WTC11 (cell line): ENCODE data around the gene BCS1L. TPM values are rescaled to one million over a fixed set of nuclear protein-coding genes. Genes with fewer than 3 reads are reported as not detected.

ENCODE experiments used
- ATAC-seq: fragments of 200-7000 bp; cut with Tn5 transposase; 2 replicates; pipeline ENCODE4 v1.10.0; 2021; ENCODE audit warnings: mild to moderate bottlenecking, moderate library complexity
- CTCF ChIA-PET: fragments of 300-600 bp; sonication (Branson Sonifier 250); formaldehyde crosslinking; loops from one replicate; lab custom pipeline; 2021; ENCODE audit warnings: antibody characterized with exemption; lab: Charles Lee
- POLR2A ChIA-PET: fragments of 350-600 bp; sonication (Branson Sonifier 250); formaldehyde crosslinking; loops from one replicate; lab custom pipeline; 2021; ENCODE audit warnings: antibody characterized with exemption; lab: Charles Lee
- DNase-seq: peaks from one replicate; pipeline ENCODE4 v3.0.0; 2021; ENCODE audit warnings: low spot score
- H3K27ac Mint-ChIP-seq: 2 replicates; pipeline ENCODE4 v1.8.0; 2021; ENCODE audit warnings: mixed read lengths
- H3K27me3 Mint-ChIP-seq: 2 replicates; pipeline ENCODE4 v1.8.0; 2021; ENCODE audit warnings: low read depth, mild to moderate bottlenecking, moderate library complexity, mixed read lengths
- H3K36me3 Mint-ChIP-seq: 2 replicates; pipeline ENCODE4 v1.8.0; 2021; ENCODE audit warnings: mixed read lengths
- H3K4me1 Mint-ChIP-seq: 2 replicates; pipeline ENCODE4 v1.8.0; 2022; ENCODE audit warnings: mixed read lengths
- H3K4me3 Mint-ChIP-seq: 2 replicates; pipeline ENCODE4 v1.8.0; 2021; ENCODE audit warnings: mild to moderate bottlenecking, moderate library complexity, mixed read lengths
- H3K9me3 Mint-ChIP-seq: 2 replicates; pipeline ENCODE4 v1.8.0; 2021; ENCODE audit warnings: mixed read lengths
- CBFB ChIP-seq: sonication (generic); formaldehyde crosslinking; IDR thresholded peaks from 2 replicates; pipeline ENCODE4 v1.8.1; 2022; ENCODE audit warnings: mild to moderate bottlenecking, low read depth, missing genetic modification reagents
- EMX1 ChIP-seq: fragments of 250-450 bp; sonication (Bioruptor Pico); IDR thresholded peaks from 2 replicates; pipeline ENCODE4 v1.8.0; 2021; ENCODE audit warnings: mild to moderate bottlenecking
- ESRRA ChIP-seq: sonication (generic); formaldehyde crosslinking; IDR thresholded peaks from 2 replicates; pipeline ENCODE4 v1.8.1; 2022; ENCODE audit warnings: mild to moderate bottlenecking, missing genetic modification reagents, borderline replicate concordance
- FOXJ3 ChIP-seq: sonication (generic); formaldehyde crosslinking; IDR thresholded peaks from 2 replicates; pipeline ENCODE4 v1.9.0; 2021; ENCODE audit warnings: missing genetic modification reagents, mild to moderate bottlenecking, borderline replicate concordance
- GABPB1 ChIP-seq: sonication (generic); formaldehyde crosslinking; IDR thresholded peaks from 2 replicates; pipeline ENCODE4 v1.8.1; 2023; ENCODE audit warnings: mild to moderate bottlenecking, missing genetic modification reagents
- GTF2I ChIP-seq: fragments of 250-450 bp; sonication (Bioruptor Pico); conservative IDR thresholded peaks from 2 replicates; pipeline ENCODE4 v1.4.0; 2021; ENCODE audit warnings: mild to moderate bottlenecking
- JUN ChIP-seq: sonication (generic); formaldehyde crosslinking; IDR thresholded peaks from 2 replicates; pipeline ENCODE4 v1.8.0; 2023; ENCODE audit warnings: mild to moderate bottlenecking, missing genetic modification reagents
- KAT7 ChIP-seq: sonication (generic); formaldehyde crosslinking; IDR thresholded peaks from 2 replicates; pipeline ENCODE4 v1.8.1; 2023; ENCODE audit warnings: missing genetic modification reagents, mild to moderate bottlenecking, borderline replicate concordance
- NR1H2 ChIP-seq: sonication (generic); formaldehyde crosslinking; IDR thresholded peaks from 2 replicates; pipeline ENCODE4 v1.9.0; 2021; ENCODE audit warnings: mild to moderate bottlenecking, moderate library complexity, missing genetic modification reagents
- RELA ChIP-seq: sonication (generic); formaldehyde crosslinking; IDR thresholded peaks from 2 replicates; pipeline ENCODE4 v1.8.1; 2022; ENCODE audit warnings: missing genetic modification reagents, mild to moderate bottlenecking, borderline replicate concordance
- SMAD4 ChIP-seq: sonication (generic); formaldehyde crosslinking; IDR thresholded peaks from 2 replicates; pipeline ENCODE4 v1.8.0; 2022; ENCODE audit warnings: mild to moderate bottlenecking, missing genetic modification reagents
- SOX15 ChIP-seq: fragments of 250-450 bp; sonication (Bioruptor Pico); IDR thresholded peaks from 2 replicates; pipeline ENCODE4 v1.9.0; 2021; ENCODE audit warnings: mild to moderate bottlenecking
- SP1 ChIP-seq: sonication (generic); formaldehyde crosslinking; conservative IDR thresholded peaks from 2 replicates; pipeline ENCODE4 v1.8.1; 2022; ENCODE audit warnings: missing genetic modification reagents
- TP53 ChIP-seq: sonication (generic); formaldehyde crosslinking; IDR thresholded peaks from 2 replicates; pipeline ENCODE4 v1.8.1; 2023; ENCODE audit warnings: mild to moderate bottlenecking, missing genetic modification reagents
- ZNF396 ChIP-seq: fragments of 250-450 bp; sonication (Bioruptor Pico); IDR thresholded peaks from 2 replicates; pipeline ENCODE4 v1.8.0; 2021; ENCODE audit warnings: mild to moderate bottlenecking, moderate library complexity, borderline replicate concordance
- ZNF671 ChIP-seq: fragments of 250-450 bp; sonication (Bioruptor Pico); IDR thresholded peaks from 2 replicates; pipeline ENCODE4 v1.8.0; 2021; ENCODE audit warnings: mild to moderate bottlenecking
- total RNA-seq: library from RNA; stranded (reverse); gene quantifications from 3 replicates; pipeline ENCODE4 v1.2.3, GENCODE V29; 2021
- TF ChIP-seq, protein P1 (sequence below): sonication (generic); formaldehyde crosslinking; IDR thresholded peaks from 2 replicates; pipeline ENCODE4 v1.8.0; 2022; ENCODE audit warnings: mild to moderate bottlenecking, missing genetic modification reagents
- TF ChIP-seq, protein P2 (sequence below): sonication (generic); formaldehyde crosslinking; conservative IDR thresholded peaks from 2 replicates; pipeline ENCODE4 v1.8.1; 2023; ENCODE audit warnings: mild to moderate bottlenecking, low read depth, missing genetic modification reagents, moderate library complexity
- TF ChIP-seq, protein P3 (sequence below): fragments of 250-450 bp; sonication (Bioruptor Pico); IDR thresholded peaks from 2 replicates; pipeline ENCODE4 v1.8.0; 2021; ENCODE audit warnings: mild to moderate bottlenecking
- TF ChIP-seq, protein P4 (sequence below): fragments of 250-450 bp; sonication (Bioruptor Pico); IDR thresholded peaks from 2 replicates; pipeline ENCODE4 v1.9.0; 2021; ENCODE audit warnings: moderate library complexity, mild to moderate bottlenecking, inconsistent platforms, borderline replicate concordance
- TF ChIP-seq, protein P5 (sequence below): sonication (generic); formaldehyde crosslinking; IDR thresholded peaks from 2 replicates; pipeline ENCODE4 v1.8.1; 2022; ENCODE audit warnings: missing genetic modification reagents, borderline replicate concordance
- TF ChIP-seq, protein P6 (sequence below): fragments of 250-450 bp; sonication (Bioruptor Pico); IDR thresholded peaks from 2 replicates; pipeline ENCODE4 v1.9.0; 2021; ENCODE audit warnings: mild to moderate bottlenecking
- TF ChIP-seq, protein P7 (sequence below): sonication (generic); formaldehyde crosslinking; IDR thresholded peaks from 2 replicates; pipeline ENCODE4 v1.8.1; 2023; ENCODE audit warnings: mild to moderate bottlenecking, missing genetic modification reagents, moderate library complexity

The BCS1L gene
- total RNA-seq, 1 experiment from 2014 or later, result 32.7 TPM

DNA sequence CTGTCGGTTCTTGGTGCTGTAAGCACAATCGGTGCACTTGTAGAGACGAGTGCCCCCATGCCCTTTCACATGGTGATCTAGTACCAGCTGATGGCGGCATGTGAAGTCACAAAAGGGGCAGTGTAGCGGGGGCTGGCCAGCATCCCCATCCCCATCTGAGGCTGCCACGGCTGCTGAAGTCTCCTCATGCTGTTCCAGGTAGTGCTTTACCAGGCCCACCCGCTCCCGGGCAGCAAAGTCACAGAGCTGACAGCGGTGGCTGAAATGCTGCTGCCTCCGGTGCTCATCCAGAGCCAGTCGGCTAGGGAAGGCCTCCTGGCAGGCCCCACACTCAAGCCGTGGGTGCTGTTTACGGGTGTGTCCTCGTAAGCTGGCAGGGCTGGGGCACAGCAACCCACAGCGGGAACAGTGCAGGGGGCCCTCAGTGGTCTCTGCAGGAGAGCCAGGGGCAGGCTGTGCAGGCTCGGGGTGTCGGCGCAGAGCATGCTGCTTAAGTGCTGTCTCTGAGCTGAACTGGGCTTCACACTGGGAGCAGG is 17.3 kb upstream of the BCS1L start:
- no peaks in the 10 kb centered on the region for H3K9me3 Mint-ChIP-seq
- ChIA-PET POLR2A (interaction anchor here (0.5 kb wide), 1 partner anchor 121 kb away, joined by 3 read pairs; no protein-coding TSS in a partner anchor), CTCF (no interaction called here)
- TF ChIP-seq NR1H2 (CRISPR knock-in tag), result no peak
- TF ChIP-seq GABPB1, result no peak
- no peak for TF ChIP-seq EMX1 (CRISPR knock-in tag)
- no peak for TF ChIP-seq ZNF671 (CRISPR knock-in tag)
- TF ChIP-seq, protein P1, sequence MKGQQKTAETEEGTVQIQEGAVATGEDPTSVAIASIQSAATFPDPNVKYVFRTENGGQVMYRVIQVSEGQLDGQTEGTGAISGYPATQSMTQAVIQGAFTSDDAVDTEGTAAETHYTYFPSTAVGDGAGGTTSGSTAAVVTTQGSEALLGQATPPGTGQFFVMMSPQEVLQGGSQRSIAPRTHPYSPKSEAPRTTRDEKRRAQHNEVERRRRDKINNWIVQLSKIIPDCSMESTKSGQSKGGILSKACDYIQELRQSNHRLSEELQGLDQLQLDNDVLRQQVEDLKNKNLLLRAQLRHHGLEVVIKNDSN, result no peak
- H3K4me1 Mint-ChIP-seq, result no peaks in the 10 kb centered on the region
- no peak overlapping the region for H3K27ac Mint-ChIP-seq
- no peaks in the 10 kb centered on the region for H3K27me3 Mint-ChIP-seq
- no peak for DNase-seq
- no peak for ATAC-seq
- H3K4me3 Mint-ChIP-seq, result no peak overlapping the region
- H3K36me3 Mint-ChIP-seq, result peaks cover 54% of the 10 kb centered on the region

DNA sequence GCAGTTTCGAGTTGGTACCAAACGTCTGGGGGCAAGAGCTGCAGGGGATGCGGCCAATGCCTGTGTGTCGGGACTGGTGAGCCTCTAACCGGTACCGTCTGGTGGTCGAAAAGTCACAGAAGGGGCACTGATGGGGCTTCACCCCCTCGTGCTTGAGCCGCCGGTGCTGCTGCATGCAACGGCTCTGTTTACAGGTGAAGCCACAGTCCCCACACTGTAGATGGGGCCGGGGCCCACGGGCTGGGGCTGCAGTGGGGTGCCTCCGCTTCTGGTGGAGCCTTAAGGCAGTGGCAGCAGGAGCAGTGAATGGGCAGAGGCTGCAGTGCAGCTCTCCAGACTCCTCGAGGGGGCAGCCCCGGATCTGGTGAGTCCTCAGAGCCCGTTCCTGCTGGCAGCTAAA is 16.7 kb upstream of the BCS1L start:
- Mint-ChIP-seq H3K27me3 (no peaks in the 10 kb centered on the region), H3K9me3 (no peaks in the 10 kb centered on the region), H3K36me3 (peaks cover 53% of the 10 kb centered on the region), H3K4me3 (no peak overlapping the region), H3K27ac (no peak overlapping the region), H3K4me1 (no peaks in the 10 kb centered on the region)
- TF ChIP-seq KAT7 (CRISPR knock-in tag), result no peak
- ATAC-seq (no peak), DNase-seq (no peak)
- ChIA-PET POLR2A (interaction anchor here (0.5 kb wide), 1 partner anchor 121 kb away, joined by 3 read pairs; no protein-coding TSS in a partner anchor), CTCF (no interaction called here)

DNA sequence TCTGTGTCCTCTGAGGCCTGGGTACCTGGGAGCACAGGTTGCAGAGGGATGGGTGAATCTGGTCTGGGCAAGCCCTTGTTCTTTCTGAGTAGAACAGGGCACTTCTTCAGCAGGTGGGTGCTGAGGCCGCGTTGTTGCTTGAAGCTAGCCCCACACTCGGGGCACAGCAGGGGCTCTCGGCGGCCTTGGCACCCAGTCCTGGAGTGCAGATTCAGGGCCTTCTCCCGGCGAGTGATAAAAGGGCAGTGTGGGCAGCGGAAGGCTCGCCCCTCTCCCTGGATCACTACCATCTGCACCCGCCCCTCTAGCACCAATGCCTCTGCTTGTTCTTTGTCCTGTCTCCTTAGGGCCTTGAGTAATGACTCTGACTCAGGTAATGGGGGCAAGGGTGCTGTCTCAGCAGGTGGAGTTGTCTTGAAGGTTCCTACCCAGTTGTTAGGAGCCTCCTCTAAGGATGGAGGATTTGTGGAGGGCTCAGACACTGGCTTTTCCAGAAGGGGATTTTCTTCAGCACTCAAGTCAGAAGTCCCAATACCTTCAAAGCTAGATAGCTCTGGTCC is 15.7 kb upstream of the BCS1L start:
- no peak for DNase-seq
- no peaks in the 10 kb centered on the region for H3K9me3 Mint-ChIP-seq
- no peak overlapping the region for H3K27ac Mint-ChIP-seq
- H3K4me1 Mint-ChIP-seq, result no peaks in the 10 kb centered on the region
- peaks cover 52% of the 10 kb centered on the region for H3K36me3 Mint-ChIP-seq
- POLR2A ChIA-PET, result no interaction called here
- no peak overlapping the region for H3K4me3 Mint-ChIP-seq
- H3K27me3 Mint-ChIP-seq, result no peaks in the 10 kb centered on the region
- CTCF ChIA-PET, result interaction anchor here (1.1 kb wide), 1 partner anchor 9 kb away, joined by 3 read pairs; no protein-coding TSS in a partner anchor
- ATAC-seq, result no peak
- TF ChIP-seq SOX15 (CRISPR knock-in tag) (no peak), JUN (CRISPR knock-in tag) (no peak), SP1 (CRISPR knock-in tag) (no peak), TP53 (CRISPR knock-in tag) (no peak), RELA (CRISPR knock-in tag) (no peak), ESRRA (CRISPR knock-in tag) (no peak), GTF2I (no peak), CBFB (CRISPR knock-in tag) (no peak), FOXJ3 (CRISPR knock-in tag) (no peak), ZNF396 (no peak), SMAD4 (CRISPR knock-in tag) (no peak)
- TF ChIP-seq, protein P2, sequence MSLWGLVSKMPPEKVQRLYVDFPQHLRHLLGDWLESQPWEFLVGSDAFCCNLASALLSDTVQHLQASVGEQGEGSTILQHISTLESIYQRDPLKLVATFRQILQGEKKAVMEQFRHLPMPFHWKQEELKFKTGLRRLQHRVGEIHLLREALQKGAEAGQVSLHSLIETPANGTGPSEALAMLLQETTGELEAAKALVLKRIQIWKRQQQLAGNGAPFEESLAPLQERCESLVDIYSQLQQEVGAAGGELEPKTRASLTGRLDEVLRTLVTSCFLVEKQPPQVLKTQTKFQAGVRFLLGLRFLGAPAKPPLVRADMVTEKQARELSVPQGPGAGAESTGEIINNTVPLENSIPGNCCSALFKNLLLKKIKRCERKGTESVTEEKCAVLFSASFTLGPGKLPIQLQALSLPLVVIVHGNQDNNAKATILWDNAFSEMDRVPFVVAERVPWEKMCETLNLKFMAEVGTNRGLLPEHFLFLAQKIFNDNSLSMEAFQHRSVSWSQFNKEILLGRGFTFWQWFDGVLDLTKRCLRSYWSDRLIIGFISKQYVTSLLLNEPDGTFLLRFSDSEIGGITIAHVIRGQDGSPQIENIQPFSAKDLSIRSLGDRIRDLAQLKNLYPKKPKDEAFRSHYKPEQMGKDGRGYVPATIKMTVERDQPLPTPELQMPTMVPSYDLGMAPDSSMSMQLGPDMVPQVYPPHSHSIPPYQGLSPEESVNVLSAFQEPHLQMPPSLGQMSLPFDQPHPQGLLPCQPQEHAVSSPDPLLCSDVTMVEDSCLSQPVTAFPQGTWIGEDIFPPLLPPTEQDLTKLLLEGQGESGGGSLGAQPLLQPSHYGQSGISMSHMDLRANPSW (CRISPR knock-in tag), result no peak
- TF ChIP-seq, protein P3, sequence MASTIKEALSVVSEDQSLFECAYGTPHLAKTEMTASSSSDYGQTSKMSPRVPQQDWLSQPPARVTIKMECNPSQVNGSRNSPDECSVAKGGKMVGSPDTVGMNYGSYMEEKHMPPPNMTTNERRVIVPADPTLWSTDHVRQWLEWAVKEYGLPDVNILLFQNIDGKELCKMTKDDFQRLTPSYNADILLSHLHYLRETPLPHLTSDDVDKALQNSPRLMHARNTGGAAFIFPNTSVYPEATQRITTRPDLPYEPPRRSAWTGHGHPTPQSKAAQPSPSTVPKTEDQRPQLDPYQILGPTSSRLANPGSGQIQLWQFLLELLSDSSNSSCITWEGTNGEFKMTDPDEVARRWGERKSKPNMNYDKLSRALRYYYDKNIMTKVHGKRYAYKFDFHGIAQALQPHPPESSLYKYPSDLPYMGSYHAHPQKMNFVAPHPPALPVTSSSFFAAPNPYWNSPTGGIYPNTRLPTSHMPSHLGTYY (CRISPR knock-in tag), result no peak
- TF ChIP-seq, protein P4, sequence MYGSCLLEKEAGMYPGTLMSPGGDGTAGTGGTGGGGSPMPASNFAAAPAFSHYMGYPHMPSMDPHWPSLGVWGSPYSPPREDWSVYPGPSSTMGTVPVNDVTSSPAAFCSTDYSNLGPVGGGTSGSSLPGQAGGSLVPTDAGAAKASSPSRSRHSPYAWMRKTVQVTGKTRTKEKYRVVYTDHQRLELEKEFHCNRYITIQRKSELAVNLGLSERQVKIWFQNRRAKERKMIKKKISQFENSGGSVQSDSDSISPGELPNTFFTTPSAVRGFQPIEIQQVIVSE (CRISPR knock-in tag), result no peak
- TF ChIP-seq, protein P5, sequence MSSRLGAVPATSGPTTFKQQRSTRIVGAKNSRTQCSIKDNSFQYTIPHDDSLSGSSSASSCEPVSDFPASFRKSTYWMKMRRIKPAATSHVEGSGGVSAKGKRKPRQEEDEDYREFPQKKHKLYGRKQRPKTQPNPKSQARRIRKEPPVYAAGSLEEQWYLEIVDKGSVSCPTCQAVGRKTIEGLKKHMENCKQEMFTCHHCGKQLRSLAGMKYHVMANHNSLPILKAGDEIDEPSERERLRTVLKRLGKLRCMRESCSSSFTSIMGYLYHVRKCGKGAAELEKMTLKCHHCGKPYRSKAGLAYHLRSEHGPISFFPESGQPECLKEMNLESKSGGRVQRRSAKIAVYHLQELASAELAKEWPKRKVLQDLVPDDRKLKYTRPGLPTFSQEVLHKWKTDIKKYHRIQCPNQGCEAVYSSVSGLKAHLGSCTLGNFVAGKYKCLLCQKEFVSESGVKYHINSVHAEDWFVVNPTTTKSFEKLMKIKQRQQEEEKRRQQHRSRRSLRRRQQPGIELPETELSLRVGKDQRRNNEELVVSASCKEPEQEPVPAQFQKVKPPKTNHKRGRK, result no peak
- TF ChIP-seq, protein P6, sequence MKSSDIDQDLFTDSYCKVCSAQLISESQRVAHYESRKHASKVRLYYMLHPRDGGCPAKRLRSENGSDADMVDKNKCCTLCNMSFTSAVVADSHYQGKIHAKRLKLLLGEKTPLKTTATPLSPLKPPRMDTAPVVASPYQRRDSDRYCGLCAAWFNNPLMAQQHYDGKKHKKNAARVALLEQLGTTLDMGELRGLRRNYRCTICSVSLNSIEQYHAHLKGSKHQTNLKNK, result no peak
- TF ChIP-seq, protein P7, sequence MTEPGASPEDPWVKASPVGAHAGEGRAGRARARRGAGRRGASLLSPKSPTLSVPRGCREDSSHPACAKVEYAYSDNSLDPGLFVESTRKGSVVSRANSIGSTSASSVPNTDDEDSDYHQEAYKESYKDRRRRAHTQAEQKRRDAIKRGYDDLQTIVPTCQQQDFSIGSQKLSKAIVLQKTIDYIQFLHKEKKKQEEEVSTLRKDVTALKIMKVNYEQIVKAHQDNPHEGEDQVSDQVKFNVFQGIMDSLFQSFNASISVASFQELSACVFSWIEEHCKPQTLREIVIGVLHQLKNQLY (CRISPR knock-in tag), result no peak
